ENCODE results near the gene NRXN3. TPM values are rescaled to one million over a fixed set of nuclear protein-coding genes. Genes with fewer than 3 reads are reported as not detected.

Gene NRXN3
- total and polyA plus RNA-seq, 2 of the 4 experiments (the other 2 are of a cell fraction): 4.8 to 25.1 TPM

GRCh38 chr14:79413734-79414428 lies 1243.7 kb downstream of the NRXN3 start:
- ATAC-seq (ENCODE audit: low read depth): no peak
- Histone ChIP-seq H3K4me3 (ENCODE audit: insufficient read depth, low read depth, low read length) (no peak overlapping the region), H3K27me3 (ENCODE audit: control insufficient read depth, insufficient read depth, low read length) (no peaks in the 10 kb centered on the region), H3K27ac (ENCODE audit: insufficient read depth, low read length) (no peak overlapping the region), H3K9ac (ENCODE audit: low read depth, low read length) (no peak overlapping the region), H3K4me2 (ENCODE audit: low read depth, low read length) (no peak overlapping the region), H4K5ac (ENCODE audit: low read depth, low read length) (no peak overlapping the region), H4K8ac (ENCODE audit: low read depth in 2 of 2, low read length in 2 of 2) (no peak overlapping the region), H3K4ac (ENCODE audit: low read depth, low read length) (no peak overlapping the region), H2BK15ac (ENCODE audit: low read depth, low read length) (no peak overlapping the region), H2BK20ac (ENCODE audit: low read depth, low read length) (no peak overlapping the region), H3K9me1 (ENCODE audit: insufficient read depth, low read length) (no peaks in the 10 kb centered on the region), H2AFZ (replicated peaks; ENCODE audit: low read length, poor library complexity) (no peak overlapping the region), H2AK9ac (replicated peaks; ENCODE audit: low read depth, low read length, poor library complexity) (no peak overlapping the region), H3K56ac (ENCODE audit: extremely low read depth, insufficient read depth, low read length) (no peak overlapping the region), H2AK5ac (ENCODE audit: low read depth, low read length) (no peak overlapping the region), H2BK120ac (ENCODE audit: low read depth, low read length) (no peak overlapping the region), H3K18ac (ENCODE audit: low read depth, low read length) (no peak overlapping the region), H3K23ac (ENCODE audit: low read depth, low read length) (no peak overlapping the region), H4K20me1 (ENCODE audit: insufficient read depth, low read length) (no peaks in the 10 kb centered on the region), H2BK5ac (ENCODE audit: low read depth, low read length, poor library complexity, severe bottlenecking) (no peak overlapping the region), H3K4me1 (ENCODE audit: control insufficient read depth, insufficient read depth, low read length) (no peaks in the 10 kb centered on the region; the same call in 1 of the 2 replicates), H3K14ac (replicated peaks; ENCODE audit: low read depth, low read length) (no peak overlapping the region), H3K9me3 (ENCODE audit: control insufficient read depth, insufficient read depth, low read length) (no peaks in the 10 kb centered on the region), H4K91ac (ENCODE audit: insufficient read depth, low read depth, low read length) (no peak overlapping the region), H3K36me3 (ENCODE audit: control insufficient read depth, insufficient read depth, low read length) (no peaks in the 10 kb centered on the region), H3K79me1 (ENCODE audit: low read depth in 1 of 2, low read length in 2 of 2) (no peaks in the 10 kb centered on the region; a peak in 1 of 4 replicates)
- ChIA-PET CTCF (no interaction called here), POLR2A (ENCODE audit: unreplicated experiment) (no interaction called here)
- BruUV-seq (replicated peaks): no TSS peak
- no peak for TF ChIP-seq MXI1 (IDR thresholded peaks at IDR 0.05; ENCODE audit: borderline replicate concordance, low read depth, low read length)
- TF ChIP-seq RAD21 (IDR thresholded peaks at IDR 0.05; ENCODE audit: low read length): no peak
- no peak for TF ChIP-seq MAZ (IDR thresholded peaks at IDR 0.05; ENCODE audit: borderline replicate concordance, low read depth, low read length)
- no peak for TF ChIP-seq SMC3 (IDR thresholded peaks at IDR 0.05; ENCODE audit: low read depth, low read length)
- no peak for TF ChIP-seq ELK1 (IDR thresholded peaks at IDR 0.05; ENCODE audit: borderline replicate concordance, low read depth, low read length)
- in situ Hi-C loops (cut with MboI; ENCODE audit: low sequenced_read_pairs) (no loop called here), intact Hi-C loops (cut with micrococcal nuclease) (no loop called here), dilution Hi-C loops (cut with HindIII; ENCODE audit: low sequenced_read_pairs, unreplicated experiment) (no loop called here)
- no CpG with 5 or more reads among the region's 4 CpGs for WGBS, 2 experiments (ENCODE audit: extremely low coverage in 2 of 2, insufficient read length in 1 of 2)
- DNase-seq: peak; percentile 8

All from IMR-90 (cell line).